B cell (primary cell): ENCODE measurements around the gene EVA1A.

Source experiments
- EZH2 ChIP-seq: IDR thresholded peaks from 2 replicates; pipeline ENCODE4 v1.6.1; 2012; ENCODE audit warnings: borderline replicate concordance, low read depth, mild to moderate bottlenecking, moderate library complexity, low read length; ENCODE audit not compliant: insufficient read depth, poor library complexity, severe bottlenecking
- TF ChIP-seq, protein P1 (sequence below): fragments of 200-600 bp; IDR thresholded peaks from one replicate; pipeline ENCODE4 v1.8.0; 2022; ENCODE audit warnings: antibody characterized with exemption, mild to moderate bottlenecking

- TF ChIP-seq, protein P1, sequence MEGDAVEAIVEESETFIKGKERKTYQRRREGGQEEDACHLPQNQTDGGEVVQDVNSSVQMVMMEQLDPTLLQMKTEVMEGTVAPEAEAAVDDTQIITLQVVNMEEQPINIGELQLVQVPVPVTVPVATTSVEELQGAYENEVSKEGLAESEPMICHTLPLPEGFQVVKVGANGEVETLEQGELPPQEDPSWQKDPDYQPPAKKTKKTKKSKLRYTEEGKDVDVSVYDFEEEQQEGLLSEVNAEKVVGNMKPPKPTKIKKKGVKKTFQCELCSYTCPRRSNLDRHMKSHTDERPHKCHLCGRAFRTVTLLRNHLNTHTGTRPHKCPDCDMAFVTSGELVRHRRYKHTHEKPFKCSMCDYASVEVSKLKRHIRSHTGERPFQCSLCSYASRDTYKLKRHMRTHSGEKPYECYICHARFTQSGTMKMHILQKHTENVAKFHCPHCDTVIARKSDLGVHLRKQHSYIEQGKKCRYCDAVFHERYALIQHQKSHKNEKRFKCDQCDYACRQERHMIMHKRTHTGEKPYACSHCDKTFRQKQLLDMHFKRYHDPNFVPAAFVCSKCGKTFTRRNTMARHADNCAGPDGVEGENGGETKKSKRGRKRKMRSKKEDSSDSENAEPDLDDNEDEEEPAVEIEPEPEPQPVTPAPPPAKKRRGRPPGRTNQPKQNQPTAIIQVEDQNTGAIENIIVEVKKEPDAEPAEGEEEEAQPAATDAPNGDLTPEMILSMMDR, result no peak
- TF ChIP-seq EZH2, result no peak
Observed at GRCh38 chr2:75562513-75562864, 1.8 kb upstream of the EVA1A start.
